ENCODE results near the gene NDFIP1.

Gene NDFIP1

DNA sequence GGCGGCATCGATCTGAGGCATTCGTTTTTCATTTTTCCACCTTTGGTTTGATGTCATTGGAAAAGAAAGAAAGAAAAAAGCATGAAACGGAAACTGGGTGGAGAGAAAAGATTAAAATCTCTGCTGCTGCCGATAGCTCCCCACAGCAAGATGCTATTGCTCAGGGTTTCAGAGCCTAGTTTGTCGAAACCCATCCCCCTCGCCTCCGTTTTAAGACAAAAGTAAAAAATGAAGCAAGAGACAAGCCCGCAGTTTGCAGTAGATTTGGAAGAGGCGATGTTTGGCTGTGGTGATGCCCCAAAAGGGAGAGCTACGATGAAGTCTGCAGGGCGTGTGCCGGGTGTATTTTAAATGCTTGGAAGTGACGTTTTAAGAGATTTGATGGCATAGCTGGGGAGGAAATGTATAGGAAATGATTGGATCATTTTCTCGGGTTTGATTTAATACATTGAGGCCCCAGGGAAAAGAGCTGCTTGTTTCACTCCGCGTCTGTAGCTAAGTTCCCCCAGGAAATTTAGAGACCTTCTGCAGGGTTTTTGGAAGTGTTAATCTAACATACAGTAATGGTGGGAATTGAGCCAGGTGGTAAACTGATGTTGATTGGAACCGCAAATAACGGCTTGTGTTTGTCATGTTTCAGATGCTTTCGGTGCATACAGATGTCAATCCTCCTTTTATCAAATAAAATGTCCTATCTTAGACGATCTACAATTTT lies 909 bp downstream of the NDFIP1 start:
- DNase-seq (ENCODE audit: low spot score), result peak; percentile 29
- TF ChIP-seq, protein P1, sequence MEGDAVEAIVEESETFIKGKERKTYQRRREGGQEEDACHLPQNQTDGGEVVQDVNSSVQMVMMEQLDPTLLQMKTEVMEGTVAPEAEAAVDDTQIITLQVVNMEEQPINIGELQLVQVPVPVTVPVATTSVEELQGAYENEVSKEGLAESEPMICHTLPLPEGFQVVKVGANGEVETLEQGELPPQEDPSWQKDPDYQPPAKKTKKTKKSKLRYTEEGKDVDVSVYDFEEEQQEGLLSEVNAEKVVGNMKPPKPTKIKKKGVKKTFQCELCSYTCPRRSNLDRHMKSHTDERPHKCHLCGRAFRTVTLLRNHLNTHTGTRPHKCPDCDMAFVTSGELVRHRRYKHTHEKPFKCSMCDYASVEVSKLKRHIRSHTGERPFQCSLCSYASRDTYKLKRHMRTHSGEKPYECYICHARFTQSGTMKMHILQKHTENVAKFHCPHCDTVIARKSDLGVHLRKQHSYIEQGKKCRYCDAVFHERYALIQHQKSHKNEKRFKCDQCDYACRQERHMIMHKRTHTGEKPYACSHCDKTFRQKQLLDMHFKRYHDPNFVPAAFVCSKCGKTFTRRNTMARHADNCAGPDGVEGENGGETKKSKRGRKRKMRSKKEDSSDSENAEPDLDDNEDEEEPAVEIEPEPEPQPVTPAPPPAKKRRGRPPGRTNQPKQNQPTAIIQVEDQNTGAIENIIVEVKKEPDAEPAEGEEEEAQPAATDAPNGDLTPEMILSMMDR (IDR thresholded peaks at IDR 0.05; ENCODE audit: extremely low read depth, missing control alignments), result no peak

DNA sequence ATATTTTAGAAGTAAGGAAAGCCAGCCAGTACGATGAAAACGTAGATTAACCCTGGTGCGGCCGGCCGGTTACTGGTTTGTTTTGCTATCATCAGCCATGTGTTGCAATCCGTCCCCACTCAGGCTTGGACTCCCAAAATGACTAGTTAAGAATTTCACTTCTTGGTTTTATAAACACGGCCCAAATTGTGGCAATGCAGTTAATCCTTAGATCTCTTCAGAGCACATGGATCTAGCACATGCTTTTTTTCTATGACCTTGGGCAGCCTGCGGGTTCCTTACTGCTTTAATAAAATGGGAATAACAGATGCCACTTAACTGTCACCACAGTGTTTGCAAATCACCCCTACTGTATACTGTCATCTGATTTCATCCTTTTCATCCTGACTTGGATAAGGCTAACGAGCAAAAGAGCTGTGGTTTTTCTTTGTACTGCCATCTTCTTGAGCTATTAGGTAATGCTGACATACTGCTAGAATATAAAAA lies 1.5 kb downstream of the NDFIP1 start:
- DNase-seq (ENCODE audit: low spot score), result peak; percentile 59
- TF ChIP-seq, protein P1 (IDR thresholded peaks at IDR 0.05; ENCODE audit: extremely low read depth, missing control alignments), result no peak

DNA sequence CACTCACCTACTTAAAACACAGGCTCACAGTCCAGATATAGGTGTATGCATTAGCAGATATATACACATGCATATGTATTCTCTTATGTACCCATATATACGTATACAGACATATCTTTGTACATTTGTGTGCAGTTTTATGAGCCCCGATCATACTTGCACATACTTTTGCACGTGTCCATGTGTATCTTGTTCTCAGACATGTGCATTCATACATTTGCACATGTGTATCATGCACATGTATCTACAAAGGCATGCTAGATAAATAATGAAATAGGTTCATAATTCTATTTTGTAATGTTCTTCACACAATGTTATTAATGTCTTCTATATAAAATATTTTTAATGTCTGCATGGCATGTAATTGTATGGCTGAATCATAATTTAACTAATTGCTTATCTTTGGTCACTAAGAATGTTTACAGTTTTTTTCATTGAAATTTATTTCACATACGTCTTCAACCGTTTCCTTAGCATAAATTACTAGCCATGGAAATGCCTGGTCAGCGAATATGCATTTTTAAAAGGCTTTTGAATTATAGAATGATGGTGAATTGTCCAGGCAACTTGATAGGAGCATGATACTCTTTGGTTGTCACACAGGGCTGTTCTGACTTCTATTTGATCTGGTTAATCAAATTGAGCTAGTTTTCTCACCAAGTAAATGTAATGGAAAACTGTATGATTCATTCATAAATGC lies 2.6 kb downstream of the NDFIP1 start:
- no peak for DNase-seq (ENCODE audit: low spot score)
- TF ChIP-seq, protein P1 (IDR thresholded peaks at IDR 0.05; ENCODE audit: extremely low read depth, missing control alignments), result no peak

DNA sequence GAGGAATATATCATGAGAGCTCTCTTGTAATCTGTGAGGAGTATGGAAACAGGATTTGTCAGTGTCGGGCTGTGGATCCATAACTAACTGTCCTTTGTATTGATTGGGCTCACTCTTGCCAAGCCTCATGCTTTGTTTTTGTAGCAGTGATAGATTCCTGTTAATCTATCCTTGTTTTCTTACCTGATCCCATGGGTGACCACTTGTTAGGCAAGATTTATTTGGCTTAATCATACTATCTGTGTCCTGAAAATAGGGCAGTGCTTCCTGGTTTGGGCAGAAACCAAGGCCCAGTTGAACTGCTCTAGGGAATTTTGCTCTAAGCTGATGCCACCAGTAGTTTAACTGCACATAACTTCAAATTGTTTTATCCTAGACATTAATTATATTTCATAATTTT lies 6.1 kb downstream of the NDFIP1 start:
- DNase-seq (ENCODE audit: low spot score), result no peak

DNA sequence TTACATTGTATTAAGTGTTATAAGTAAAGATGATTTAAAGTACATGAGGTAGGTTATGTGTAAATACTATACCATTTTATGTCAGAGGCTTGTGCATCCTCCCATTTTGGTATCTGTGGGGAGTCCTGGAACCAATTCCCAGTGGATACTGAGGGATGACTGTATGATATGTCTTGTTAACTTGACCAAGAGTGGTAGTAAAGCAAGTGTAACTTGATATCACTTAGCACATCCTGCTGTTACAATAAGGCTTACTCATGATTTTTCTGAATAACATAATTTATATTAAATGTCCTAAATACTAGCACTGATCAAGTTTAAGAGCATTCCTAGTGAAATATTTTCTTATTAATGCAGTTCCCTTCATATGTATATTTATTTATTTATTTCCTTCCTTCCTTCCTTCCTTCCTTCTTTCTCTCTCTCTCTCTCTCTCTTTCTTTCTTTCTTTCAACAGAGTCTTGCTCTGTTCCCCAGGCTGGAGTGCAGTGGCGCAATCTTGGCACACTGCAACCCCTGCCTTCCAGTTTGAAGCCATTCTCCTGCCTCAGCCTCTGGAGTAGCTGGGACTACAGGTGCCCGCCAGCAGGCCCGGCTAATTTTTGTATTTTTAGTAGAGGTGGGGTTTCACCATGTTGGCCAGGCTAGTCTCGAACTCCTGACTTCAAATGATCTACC lies 7.5 kb downstream of the NDFIP1 start:
- DNase-seq (ENCODE audit: low spot score), result no peak
- TF ChIP-seq, protein P1 (IDR thresholded peaks at IDR 0.05; ENCODE audit: extremely low read depth, missing control alignments), result no peak

More for the DNA sequence above, 6.1 kb downstream of the NDFIP1 start:
- TF ChIP-seq, protein P1 (IDR thresholded peaks at IDR 0.05; ENCODE audit: extremely low read depth, missing control alignments), result no peak

DNA sequence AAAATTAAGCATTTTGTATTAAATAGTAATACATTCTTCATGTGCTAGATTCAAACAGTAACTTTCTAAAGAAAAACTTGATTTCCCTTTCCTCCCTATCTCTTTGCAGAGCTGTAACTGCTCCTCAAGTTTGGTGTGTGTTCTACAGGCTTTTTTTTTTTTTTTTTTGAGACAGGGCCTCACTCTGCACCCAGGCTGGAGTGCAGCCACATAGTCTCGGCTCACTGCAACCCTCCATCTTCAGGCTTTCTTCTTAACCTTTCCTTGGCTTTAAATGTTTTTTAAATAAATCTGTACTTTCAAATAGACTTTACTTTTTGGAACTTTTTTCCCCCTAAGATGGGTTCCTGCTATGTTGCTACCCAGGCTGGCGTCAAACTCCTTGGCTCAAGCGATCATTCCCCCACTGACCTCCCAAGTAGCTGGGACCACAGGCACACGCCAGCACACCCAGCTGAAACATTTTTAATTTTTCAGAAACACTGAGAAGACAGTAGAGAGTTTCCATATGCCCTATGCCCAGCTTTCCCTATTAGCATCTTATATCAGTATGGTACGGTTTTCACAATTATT lies 9.1 kb downstream of the NDFIP1 start:
- TF ChIP-seq, protein P1 (IDR thresholded peaks at IDR 0.05; ENCODE audit: extremely low read depth, missing control alignments), result no peak
- no peak for DNase-seq (ENCODE audit: low spot score)
